HG03354 (cell line): ENCODE results near the gene SCYGR5.
"Not testable (repeated sequence)": the region's sequence is repeated elsewhere in the genome, so short reads cannot be mapped to it uniquely, and the experiment has no call there.

ENCODE experiments used
- ATAC-seq: cut with Tn5 transposase; IDR thresholded peaks from one replicate; pipeline ENCODE4 v1.9.1; 2021; ENCODE audit warnings: mild to moderate bottlenecking; ENCODE audit not compliant: unreplicated experiment, poor library complexity, severe bottlenecking

Gene SCYGR5

GRCh38 chr2:227671170-227671905 lies 4.7 kb downstream of the SCYGR5 start:
- no peak for ATAC-seq

GRCh38 chr2:227673620-227674019 lies 7.0 kb downstream of the SCYGR5 start:
- ATAC-seq = not testable (repeated sequence)

DNA sequence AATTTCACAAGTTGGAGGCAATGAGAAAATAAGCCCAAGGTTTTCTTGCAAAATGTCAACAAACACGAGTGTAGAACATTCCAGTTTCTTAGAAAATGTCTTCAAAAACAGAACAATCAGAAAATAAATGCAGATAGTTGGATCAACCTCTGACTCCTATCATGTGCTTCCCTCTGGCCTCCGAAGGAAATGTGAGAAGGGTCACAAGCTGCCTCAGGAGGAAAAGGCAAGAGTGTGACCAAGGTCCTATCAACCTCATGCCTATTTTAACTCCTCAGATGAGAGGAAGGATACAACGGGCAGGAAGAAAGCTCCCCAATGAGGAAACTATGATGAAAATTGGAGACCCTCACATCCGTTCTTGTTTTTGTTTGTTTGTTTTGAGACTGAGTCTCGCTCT lies 7.9 kb downstream of the SCYGR5 start:
- no peak for ATAC-seq

GRCh38 chr2:227677928-227678327 lies 11.3 kb downstream of the SCYGR5 start:
- ATAC-seq = no peak

GRCh38 chr2:227684258-227684657 lies 17.7 kb downstream of the SCYGR5 start:
- no peak for ATAC-seq

DNA sequence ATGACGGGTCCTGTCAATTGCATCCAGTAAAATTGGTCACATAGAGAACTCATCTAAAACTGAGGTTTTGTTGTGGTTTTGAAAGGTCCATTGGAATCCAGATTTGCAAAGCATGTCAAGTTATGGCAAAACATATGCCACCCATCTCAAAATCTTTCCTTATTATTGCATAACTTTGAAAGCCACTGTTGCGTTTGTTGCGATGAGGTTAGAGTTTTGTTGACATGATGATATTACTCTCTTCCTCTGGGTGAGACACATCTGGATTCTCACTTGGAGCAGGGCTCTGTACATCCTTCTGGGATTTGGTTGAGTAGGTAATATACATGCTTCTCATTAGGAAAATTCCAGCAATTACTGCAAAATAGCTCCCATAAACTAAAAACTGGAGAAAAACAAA lies 20.6 kb downstream of the SCYGR5 start:
- ATAC-seq = no peak

- no peak for ATAC-seq
These were observed 30.5 kb downstream of the SCYGR5 start for GRCh38 chr2:227696990-227697679.

DNA sequence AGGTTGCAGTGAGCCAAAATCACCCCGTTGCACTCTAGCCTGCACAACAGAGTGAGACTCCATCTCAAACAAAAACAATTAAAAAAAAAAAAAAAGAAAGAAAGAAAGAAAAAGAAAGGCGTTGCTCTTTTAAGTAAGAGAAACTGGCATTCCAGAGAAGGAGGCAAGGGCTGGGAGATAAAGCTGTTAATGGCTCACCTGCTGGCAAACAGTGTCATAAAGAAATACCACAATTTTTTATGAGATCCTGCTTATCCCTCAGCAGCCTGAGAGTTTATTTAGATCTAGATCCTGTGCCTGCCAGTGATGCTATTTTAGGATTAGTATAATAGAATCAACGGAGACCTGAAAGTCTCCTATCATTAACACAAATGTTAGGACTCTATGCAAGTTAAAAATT lies 35.0 kb downstream of the SCYGR5 start:
- no peak for ATAC-seq

DNA sequence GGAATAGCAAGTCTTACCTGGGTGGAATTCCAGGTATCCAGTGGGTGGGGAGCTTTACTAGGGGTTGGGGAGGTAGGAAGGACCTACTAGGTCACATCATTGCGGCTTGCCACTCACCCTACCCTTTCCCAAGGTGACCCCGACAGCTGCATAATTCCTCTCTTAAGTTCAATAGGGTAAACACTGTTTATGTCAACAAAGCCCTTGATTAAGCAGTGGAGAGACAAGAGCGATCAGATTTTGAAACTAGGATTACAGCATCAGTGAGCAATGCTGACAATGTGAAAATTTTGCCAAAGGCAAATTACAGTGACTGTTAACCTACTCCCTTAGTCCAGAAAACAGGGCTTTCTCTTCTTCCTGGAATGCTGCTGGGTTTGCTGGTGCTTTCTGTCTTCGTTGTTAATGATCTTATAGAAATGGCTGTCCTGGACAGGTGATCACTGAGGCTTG lies 36.7 kb downstream of the SCYGR5 start:
- no peak for ATAC-seq

GRCh38 chr2:227703961-227704360 lies 37.4 kb downstream of the SCYGR5 start:
- ATAC-seq = no peak

DNA sequence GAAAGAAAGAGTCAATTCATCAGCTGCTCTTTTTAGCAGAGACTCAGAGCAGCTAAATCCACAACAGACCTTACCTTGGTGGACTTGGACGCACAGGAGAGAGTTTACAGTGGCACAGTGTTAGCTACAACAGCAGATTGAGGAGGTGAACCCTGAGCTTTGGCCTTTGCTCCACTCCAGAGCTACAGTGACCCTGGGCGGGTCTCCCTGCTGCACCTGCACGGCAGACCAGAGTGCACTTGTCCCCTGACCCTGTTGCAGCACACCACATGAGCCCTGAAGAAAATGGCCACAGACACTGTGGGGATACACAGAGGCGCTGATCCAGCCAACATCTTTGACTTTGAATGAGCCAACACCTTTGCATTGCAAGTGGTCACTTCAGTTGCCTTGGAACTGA lies 40.3 kb downstream of the SCYGR5 start:
- no peak for ATAC-seq

DNA sequence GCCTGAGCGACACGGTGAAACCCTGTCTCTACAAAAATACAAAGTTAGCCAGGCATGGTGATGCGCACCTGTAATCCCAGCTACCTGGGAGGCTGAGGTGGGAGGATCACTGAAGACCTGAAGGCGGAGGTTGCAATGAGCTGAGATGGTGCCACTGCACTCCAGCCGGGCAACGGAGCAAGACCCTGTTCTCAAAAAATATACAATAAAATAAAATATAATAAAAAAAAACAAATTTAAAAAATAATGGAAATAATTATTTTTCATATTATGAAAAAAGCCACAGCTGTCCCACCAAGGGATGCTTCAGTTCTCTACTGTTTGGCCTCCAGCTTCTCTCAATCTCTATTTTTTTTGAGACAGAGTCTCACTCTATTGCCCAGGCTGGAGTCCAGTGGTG lies 40.8 kb downstream of the SCYGR5 start:
- ATAC-seq = no peak

GRCh38 chr2:227710986-227711385 lies 44.4 kb downstream of the SCYGR5 start:
- ATAC-seq = no peak

DNA sequence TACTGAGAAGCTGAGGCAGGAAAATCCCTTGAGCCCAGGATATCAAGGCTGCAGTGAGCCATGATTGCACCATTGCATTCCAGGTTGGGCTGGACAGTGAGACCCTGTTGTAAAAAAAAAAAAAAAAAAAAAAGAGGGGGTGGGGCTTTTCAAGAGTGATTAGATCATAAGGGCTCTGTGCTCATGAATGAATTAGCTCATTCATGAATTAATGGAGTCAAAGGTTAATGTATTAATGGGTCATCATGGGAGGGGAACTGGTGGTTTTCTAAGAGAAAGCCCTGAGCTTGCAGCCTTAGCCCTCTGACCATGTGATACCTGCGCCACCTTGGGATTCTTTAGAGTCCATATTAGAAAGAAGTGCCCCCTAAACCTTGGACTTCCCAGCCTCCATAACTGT lies 46.7 kb downstream of the SCYGR5 start:
- ATAC-seq = no peak

DNA sequence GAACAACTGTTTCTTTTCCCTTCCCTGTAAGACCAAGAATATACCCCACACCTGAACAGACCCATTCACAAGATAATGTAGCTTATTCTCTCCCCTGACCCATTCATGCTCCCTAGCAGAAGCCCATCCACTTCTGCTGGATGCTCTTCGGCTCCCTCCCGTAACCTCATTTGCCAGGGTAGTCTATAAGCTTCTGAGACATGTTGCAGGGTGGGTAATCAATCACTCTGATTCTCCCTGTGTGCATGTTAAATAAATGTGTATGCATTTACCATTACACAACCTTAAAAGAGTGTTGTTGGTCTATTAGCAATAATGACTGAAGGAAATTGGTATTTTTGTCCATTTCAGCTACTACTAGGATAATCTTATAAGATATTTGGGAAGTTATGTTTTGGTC lies 49.9 kb downstream of the SCYGR5 start:
- no peak for ATAC-seq
